Islet precursor cell (in vitro differentiated cells): ENCODE results near the gene MICU1.
"Not testable (repeated sequence)": the region's sequence is repeated elsewhere in the genome, so short reads cannot be mapped to it uniquely, and the experiment has no call there.

ENCODE experiments used
- DNase-seq: peaks from one replicate; pipeline ENCODE4 v3.0.0-alpha.2; 2018

The MICU1 gene

DNA sequence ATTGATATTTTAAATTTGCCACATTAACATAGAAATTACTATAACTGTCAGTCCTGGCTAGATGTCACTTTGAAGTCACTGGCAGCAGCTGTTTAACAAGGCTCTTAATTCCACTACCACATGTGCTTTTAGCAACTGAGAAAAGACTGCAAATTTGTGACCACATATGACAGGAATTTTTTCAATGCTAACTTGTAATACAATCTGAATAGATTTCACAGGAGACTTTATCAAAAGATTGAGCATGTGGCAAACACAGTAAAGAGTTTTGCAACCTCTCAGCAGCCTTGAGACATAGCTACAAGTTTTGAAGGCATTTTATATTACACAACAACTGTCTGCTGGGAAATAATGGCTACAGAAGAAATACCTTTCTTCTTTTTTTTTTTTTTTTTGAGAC is 73.0 kb downstream of the MICU1 start:
- no peak for DNase-seq

DNA sequence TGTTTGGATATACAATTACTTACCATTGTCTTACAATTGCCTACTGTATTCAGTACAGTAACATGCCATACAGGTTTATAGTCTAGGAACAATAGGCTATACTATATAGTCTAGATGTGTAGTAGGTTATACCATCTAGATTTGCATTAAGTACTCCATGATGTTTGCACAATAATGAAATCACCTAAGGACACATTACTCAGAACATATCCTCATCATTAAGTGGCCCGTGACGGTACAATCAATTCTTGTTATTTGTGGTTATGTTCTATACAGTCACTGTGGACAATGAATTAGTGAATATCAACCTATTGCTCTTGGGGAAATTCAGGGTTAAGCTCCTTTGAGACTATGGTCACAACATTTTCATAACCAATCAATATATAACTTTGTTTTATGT is 75.6 kb downstream of the MICU1 start:
- no peak for DNase-seq

DNA sequence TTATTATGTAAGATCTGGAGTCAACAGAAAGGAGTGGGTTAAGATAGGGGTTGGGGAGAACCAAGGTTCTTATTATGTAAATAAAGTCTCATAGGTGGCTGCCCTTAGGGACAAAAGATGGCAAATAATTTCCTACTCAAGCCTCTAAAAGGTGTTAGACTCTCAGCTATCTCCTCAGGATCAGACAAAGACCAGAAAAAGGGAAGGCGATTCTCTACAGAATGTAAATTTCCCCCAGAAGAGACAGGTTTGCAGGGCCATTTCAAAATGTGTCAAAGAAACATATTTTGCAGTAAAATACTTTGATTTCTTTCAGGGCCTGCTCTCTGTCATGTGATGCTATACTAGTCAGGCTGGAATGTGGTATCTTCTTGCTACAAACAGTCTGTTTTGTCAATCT is 80.3 kb downstream of the MICU1 start:
- no peak for DNase-seq

DNA sequence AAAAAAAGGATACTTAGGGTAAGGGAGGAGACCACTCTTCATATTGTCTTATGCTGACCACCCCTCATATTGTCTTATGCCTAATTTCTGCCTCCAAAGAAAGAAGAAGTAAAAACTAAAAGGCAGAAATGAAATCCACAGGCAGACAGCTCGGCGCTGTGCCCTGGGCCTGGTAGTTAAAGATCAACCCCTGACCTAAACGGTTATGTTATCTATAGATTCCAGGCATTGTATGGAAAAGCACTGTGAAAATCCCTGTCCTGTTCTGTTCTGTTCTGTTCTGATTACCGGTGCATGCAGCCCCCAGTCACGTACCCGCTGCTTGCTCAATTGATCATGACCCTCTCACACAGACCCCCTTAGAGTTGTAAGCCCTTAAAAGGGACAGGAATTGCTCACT is 82.0 kb downstream of the MICU1 start:
- not testable (repeated sequence) for DNase-seq

DNA sequence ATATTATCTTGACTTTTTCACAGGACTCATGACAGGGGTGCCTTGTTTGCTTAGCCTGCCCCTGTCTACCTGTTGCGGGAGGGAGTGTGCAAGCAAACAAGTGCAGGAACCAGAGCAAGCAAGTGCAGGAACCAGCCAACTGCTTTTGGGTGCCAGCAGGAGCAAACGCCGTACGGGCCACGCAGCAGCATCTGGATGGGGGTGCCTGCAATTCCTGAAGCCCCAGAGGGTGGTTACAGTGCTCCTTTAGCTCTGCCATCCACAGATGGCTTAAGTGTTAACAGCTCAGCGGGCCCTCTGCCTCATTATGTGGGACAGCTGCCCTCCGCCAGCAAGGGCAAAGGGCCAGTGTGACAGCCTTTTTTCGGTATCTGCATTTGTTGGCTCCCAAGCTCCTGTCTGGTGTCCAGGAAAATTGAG is 83.5 kb downstream of the MICU1 start:
- DNase-seq, result no peak

DNA sequence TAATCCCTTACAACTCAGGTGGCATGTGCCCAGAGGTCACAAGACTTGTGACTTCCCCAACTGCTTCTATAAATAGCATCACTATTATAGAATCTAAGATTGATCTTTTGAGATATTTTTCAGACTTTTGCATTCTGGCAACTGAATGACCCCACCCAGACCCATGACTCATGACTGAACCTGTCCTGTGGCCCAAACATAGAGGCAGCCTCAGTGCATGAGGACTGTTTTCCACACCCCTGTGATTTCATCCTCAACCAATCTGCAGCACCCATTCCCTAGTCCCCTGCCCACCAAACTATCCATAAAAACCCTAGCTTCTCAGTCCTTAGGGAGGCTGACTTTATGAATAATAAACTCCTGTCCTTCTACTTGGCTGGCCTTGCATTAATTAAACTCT is 84.5 kb downstream of the MICU1 start:
- DNase-seq, result no peak

DNA sequence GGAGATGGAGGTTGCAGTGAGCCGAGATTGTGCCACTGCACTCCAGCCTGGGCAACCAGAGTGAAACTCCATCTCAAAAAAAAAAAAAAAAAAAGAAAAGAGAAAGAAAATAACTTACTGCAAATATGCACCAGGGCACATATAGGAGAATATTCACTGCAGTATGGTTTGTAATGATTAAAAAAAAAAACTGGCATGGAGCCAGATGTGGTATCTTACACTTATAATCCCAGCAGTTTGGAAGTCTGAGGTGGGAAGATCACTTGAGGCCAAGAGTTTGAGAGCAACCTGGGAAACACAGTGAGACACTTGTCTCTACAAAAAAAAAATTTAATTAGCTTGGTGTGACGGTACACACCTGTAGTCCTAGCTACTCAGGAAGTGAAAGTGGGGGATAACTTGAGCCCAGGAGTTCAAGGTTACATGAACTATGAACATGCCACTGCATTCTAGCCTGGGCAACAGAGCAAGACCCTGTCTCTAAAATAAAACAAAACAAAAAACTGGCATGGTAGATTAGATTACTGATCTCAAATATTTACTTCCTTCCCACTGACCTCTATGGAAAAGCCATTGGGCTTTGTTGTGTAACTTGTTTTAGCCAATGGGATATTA is 85.6 kb downstream of the MICU1 start:
- DNase-seq, result no peak

DNA sequence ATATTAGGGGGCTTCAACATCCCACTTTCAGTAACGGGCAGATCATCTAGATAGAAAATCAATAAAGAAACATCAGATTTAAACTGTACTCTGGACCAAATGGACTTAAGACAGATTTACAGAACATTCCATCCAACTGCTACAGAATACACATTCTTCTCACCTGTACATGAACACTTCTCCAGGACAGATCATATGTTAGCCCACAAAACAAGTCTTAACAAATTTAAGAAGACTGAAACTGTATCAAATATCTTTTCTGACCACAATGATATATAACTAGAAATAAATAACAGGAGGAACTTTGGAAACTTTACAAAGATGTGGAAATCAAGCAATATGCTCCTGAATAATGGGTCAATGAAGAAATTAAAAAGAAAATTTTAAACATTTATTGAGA is 86.7 kb downstream of the MICU1 start:
- DNase-seq, result no peak

DNA sequence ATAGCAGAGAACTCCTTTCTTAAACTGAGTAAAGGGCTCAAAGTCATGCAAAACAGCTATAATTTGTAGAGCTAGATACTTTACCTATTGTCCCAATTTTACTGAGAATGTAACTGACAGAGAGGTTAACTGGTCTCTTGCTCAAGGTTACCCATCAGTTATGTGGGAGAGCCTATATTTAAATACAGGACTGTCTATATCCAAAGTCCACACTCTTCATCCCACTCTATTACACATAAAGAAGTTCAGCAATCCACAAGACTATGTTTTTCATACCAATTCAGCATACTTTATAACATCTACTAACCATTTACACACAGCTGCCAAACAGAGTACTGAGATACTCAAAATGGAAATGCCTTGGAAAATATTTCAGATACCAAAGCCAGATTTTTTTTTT is 100.2 kb downstream of the MICU1 start:
- no peak for DNase-seq

DNA sequence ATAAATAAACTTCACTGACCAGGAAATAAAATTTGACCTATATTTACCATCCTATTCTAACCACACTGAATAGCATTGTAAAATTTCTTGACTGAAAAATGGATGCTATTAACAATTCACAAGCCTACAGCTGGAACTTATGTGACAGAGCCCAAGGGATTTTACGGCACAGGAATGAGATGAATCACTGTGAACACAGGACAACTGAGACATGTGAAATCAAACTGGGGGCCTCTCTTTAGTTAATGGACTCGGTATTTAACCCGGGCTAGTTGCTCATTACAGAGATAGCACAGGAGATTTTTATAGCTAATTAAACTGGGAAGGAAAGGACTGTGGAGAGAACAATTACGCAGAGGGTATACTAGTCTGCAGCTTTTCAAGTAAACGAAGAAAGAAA is 100.6 kb downstream of the MICU1 start:
- DNase-seq, result no peak

DNA sequence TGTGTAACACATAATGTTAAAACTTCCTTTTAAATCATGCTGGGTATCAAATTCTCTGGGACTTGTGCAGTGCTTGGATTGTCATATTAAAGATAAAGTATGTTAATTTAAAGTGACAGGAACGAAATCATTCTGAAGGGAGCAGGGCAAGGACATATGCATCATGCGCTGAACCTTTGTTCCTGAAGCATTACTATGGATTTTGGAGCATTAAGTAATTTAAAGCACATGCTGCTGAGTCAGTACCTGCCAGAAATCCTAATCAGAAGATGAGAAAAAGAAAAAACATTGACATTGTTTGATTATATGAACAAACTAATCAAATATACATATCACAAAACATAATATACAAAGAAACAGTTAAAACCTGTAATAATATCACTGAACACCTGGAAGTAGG is 101.4 kb downstream of the MICU1 start:
- DNase-seq, result no peak

DNA sequence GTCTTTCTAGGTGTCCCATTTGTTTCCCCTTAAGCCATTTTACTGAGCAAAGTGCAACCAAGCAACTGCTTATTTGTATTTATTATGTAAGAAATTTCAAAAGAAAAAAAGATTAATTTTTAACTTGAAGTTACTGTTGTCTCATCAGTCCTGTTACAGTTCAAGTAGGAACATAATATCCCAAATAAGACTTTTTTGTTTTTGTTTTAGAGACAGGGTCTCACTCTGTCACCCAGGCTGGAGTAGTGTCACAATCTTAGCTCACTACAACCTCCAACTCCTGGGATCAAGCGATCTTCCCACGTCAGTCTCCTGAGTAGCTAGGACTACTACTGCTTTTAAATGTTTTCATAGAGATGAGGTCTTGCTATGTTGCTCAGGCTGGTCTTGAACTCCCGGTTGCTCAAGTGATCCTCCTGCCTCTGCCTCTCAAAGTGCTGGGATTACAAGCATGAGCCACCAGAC is 101.9 kb downstream of the MICU1 start:
- DNase-seq, result no peak

DNA sequence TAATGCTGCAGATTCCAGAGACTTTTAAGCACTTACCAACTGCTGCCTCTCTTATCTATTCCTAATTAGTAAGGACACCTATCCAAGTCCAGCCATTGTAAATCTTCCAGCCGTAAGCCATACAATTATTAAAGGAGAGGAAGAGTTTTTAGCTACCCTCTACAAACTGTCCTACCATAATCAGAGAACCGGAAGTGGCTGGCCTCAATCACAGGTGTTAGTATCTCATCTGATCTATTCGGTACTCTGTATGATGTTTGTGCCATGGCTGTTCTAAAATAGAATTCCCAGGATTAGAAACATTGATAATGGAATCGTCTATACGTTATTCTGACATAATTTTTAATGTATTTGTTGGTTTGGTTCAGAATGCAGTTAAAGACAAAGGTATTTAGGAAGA is 102.8 kb downstream of the MICU1 start:
- DNase-seq, result no peak

DNA sequence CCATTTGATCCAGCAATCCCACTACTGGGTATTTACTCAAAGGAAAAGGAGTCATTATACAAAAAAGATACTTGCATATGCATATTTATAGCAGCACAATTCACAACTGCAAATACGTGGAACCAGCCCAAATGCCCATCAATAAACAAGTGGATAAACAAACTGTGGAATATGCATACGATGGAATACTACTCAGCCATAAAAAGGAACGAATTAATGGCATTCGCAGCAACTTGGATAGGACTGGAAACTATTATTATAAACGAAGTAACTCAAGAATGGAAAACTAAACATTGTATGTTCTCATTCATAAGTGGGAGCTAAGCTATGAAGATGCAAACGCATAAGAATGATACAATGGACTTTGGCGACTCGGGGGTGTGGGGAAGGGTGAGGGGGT is 108.6 kb downstream of the MICU1 start:
- DNase-seq, result no peak

DNA sequence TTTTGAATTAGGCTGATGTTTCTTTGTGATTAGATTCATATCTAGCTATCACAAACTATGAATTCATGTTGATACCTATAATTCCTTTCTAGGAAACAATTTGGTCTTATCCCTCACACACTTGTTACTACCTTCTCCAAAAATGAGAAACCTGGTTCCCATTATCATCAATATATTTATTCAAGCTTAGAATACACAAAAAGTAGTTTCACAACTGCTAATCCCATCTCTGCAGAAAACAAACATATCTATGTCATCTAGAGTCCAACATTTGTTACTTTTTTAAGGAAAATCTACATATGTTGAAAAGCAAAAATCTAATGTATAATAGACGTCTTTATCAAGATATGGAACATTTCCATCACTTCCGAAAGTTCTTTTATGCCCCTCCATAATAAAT is 110.4 kb downstream of the MICU1 start:
- DNase-seq, result no peak

DNA sequence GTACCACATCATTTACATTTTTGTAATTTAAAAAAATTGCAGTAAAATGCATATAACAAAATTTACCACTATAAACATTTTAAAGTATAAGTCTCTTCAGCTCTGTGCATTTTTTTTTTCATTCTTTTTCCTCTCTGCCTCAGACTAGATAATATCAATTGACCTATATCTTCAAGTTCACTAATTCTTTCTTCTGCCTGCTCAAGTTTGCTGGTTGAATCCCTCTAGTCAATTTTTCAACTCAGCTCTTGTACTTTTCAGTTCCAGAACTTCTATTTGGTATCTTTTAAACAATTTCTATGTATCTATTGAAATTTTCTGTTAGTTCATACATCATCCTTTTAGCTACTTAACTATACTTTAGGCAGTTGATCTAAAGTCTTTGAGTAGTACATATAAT is 112.0 kb downstream of the MICU1 start:
- no peak for DNase-seq

DNA sequence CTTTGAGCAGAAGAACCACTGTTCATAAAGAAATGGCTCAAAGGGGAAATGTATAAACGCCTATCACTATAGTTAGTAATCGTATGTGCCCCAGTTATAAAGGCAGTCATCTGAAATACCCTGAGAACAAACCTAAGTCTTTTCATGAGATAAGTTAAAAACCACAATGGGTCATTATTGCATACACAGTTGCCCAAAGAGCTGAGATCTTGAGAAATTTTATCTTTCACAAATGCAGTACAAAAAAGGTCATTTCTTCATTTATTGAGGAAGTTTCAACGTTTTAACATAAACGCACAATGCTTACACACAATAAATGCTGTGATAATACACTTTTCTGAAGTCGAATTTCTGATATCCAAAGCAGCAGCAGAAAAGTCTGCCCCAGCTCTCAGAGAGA is 114.4 kb downstream of the MICU1 start:
- DNase-seq, result no peak

DNA sequence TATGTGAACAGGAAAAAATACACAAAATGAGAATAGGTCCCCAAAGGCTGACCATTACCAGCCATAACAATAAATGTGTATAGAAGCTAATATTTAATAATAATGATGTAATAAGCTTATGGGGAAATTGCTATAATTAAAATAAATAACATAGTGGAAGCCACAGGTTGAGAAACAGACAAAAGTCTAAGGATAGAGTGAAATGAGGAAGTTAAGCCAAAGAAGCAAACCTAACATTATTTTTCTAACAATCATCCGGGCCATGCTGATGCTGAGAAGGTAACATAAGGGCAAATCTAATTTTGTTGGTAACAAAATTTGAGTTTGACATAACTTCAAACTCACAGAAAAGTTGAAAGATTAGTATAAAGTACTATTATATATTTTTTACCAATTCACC is 115.9 kb downstream of the MICU1 start:
- DNase-seq, result no peak

DNA sequence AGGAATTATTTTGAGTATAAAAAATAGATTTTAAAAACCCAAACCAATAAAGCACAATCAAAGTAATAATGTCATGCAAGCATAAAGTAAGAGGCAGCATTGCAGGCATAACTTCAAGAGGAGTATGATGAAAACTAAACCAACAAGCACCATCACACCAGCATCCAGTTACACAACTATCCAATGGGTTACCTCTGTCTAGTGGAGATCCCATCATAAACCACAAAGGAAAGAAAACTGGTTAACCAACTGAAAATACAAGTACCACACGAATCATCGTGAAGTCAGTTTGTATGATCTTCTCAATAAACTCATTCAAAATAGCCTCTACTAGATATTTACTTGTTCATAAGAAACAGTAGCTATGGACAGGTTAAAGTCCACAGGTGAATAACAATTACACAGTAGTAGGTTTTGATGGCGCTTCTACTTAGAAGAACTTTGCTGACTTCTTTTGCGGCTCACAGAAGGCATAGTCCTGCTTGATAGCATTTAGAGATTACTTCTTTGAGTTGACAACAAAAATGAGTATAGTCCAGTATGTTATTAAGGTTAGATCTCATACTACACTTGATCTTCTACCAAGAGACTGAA is 116.6 kb downstream of the MICU1 start:
- DNase-seq, result no peak

DNA sequence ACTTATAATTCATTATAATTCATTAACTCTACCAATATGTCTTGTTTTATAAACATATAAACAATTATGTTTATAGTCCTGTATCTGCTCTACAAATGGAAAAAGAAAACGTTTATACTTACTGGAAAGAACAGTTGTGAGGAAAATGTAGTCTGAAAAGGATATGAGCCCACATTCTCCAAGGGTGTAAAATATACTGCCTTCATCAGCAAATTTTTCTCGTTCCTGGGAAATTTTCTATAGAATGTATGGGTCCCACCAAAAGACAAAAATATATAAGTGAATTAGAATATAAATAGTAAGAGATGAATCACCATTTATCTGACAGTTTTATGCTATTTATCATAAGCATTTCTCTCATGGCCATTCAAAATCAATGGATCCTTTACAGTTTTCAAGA is 117.8 kb downstream of the MICU1 start:
- DNase-seq, result no peak

DNA sequence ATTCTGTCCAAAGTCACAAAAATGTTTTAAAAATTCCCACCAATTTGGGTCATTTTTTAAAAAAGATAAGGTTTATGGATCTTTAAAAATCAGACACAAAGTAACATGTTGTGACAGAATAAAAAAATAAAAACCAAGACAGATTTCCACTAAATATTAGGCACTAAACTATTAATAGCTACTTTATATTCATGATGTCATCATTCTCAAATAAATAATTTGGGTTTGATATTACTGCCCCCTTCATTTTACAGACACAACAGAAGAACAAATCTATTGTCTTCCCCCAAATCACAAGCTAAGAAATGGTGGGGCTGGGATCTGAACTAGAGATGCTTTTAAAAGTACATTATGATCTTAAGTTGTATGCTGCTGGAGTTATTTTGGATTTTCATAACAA is 119.4 kb downstream of the MICU1 start:
- no peak for DNase-seq

DNA sequence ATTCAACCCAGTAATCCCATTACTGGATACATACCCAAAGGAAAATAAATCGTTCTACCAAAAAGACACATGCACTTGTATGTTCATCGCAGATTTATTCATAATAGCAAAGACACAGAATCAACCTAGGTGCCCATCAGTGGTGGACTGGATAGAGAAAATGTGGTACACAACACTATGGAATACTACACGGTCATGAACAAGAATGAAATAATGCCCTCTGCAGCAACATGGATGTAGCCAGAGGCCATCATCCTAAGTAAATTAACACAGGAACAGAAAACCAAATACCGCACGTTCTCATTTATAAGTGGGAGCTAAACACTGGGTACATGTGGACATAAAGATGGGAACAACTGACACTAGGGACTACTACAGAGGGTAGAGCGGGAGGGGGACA is 120.4 kb downstream of the MICU1 start:
- DNase-seq, result no peak

DNA sequence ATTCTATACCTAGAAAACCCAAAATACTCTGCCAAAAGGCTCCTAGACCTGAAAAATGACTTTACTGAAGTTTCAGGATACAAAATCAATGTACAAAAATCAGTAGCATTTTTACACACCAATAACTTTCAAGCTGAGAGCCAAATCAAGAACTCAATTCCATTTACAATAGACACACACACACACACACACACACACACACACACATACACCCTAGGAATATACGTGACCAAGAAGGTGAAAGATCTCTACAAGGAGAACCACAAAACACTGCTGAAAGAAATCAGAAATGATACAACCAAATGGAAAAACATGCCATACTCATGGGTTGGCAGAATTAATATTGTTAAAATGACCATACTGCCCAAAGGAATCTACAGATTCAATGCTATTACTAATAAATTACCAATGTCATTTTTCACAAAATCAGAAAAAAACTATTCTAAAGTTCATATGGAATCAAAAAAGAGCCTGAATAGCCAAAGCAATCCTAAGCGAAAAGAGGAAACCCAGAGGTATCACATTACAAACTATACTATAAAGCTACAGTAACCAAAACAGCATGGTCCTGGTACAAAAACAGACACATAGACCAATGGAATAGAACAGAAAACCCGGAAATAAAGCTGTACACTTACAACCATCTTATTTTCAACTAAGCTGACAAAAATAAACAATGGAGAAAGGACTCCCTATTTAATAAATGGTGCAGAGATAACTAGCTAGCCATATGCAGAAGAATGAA is 122.0 kb downstream of the MICU1 start:
- DNase-seq, result no peak

DNA sequence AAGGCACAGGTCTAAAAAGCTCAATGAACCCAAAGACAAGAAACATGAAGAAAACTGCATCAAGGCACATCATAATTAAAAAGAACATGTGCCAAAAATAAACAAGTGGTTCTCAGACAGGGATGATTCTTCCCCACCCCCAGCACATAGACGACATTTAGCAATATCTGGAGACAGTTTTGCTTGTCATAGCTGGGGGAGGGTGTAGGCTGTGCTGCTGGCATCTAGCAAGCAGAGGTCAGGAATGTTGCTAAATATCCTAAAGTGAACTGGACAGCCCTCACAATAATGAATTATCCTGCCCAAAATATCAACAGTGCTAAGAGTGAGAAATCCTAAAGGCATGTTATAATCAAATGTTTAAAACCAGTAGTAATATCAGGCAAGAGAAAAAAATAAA is 122.6 kb downstream of the MICU1 start:
- no peak for DNase-seq

DNA sequence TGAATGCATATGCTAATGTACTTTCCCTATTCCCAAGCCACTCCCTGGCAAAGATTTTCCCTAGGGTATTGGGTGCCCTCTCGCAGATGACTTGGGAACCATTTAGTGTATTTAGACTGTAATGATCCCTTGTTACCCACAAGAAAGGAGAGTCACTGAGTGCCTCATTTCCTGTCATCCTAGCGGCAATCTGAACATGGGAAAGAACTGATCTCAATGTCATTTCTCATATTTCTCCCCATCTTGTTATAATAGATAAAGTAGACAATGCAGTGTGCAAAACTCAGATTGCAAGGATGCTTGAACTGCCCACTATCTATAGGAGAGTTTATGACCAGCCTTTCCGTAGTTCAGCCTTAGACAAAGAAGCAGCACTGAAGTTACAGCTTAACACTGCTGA is 123.3 kb downstream of the MICU1 start:
- DNase-seq, result no peak
